Panc1 (cell line): ENCODE data around the gene CYB5B. TPM values are rescaled to one million over a fixed set of nuclear protein-coding genes. Genes with fewer than 3 reads are reported as not detected.

Source experiments
- ATAC-seq: fragments of 200-7000 bp; cut with Tn5 transposase; 2 replicates; pipeline ENCODE4 v1.9.1; 2020; ENCODE audit warnings: mild to moderate bottlenecking, moderate library complexity
- BruUV-seq: library from RNA; stranded (reverse); fragments of 400-500 nt; replicated peaks from 2 replicates; lab custom pipeline; 2021; lab: Mats Ljungman, UMichigan
- CTCF ChIA-PET: fragments of 300-600 bp; sonication (Branson Sonifier 250); formaldehyde crosslinking; loops from one replicate; lab custom pipeline; 2022; ENCODE audit warnings: antibody characterized with exemption; lab: Charles Lee
- POLR2A ChIA-PET: fragments of 300-600 bp; sonication (Branson Sonifier 250); formaldehyde crosslinking; loops from one replicate; lab custom pipeline; 2022; ENCODE audit warnings: antibody characterized with exemption; lab: Charles Lee
- DNase-seq: peaks from one replicate; pipeline ENCODE4 v3.0.0-alpha.2; 2010; ENCODE audit warnings: low read depth, low spot score
- H3K27ac ChIP-seq: 2 replicates; pipeline ENCODE4 v1.5.1; 2011; ENCODE audit warnings: mild to moderate bottlenecking, low read length, inconsistent platforms
- H3K27me3 ChIP-seq: fragments of 200-500 bp; sonication (Bioruptor generic); 2 replicates; pipeline ENCODE4 v1.6.0; 2014; ENCODE audit warnings: low read length, inconsistent platforms; ENCODE audit not compliant: control insufficient read depth, insufficient read depth
- H3K36me3 ChIP-seq: fragments of 200-500 bp; sonication (Bioruptor generic); 2 replicates; pipeline ENCODE4 v1.5.1; 2014; ENCODE audit warnings: inconsistent platforms, mild to moderate bottlenecking, low read length, moderate library complexity; ENCODE audit not compliant: control insufficient read depth, insufficient read depth
- H3K4me1 ChIP-seq: 2 replicates; pipeline ENCODE4 v1.5.1; 2011; ENCODE audit warnings: inconsistent platforms, mild to moderate bottlenecking, low read length, moderate library complexity; ENCODE audit not compliant: control insufficient read depth, insufficient read depth
- H3K4me3 ChIP-seq, 2 experiments: 2 replicates each; pipeline ENCODE4 v1.5.1; 2011 to 2012; ENCODE audit warnings: low read depth in 2 of 2, low read length in 2 of 2, mild to moderate bottlenecking in 2 of 2, inconsistent platforms in 1 of 2, moderate library complexity in 1 of 2
- H3K9me3 ChIP-seq: fragments of 200-500 bp; sonication (Bioruptor generic); 2 replicates; pipeline ENCODE4 v1.5.1; 2014; ENCODE audit warnings: low read depth, mild to moderate bottlenecking, inconsistent platforms, low read length, moderate library complexity; ENCODE audit not compliant: control insufficient read depth, insufficient read depth
- CTCF ChIP-seq: fragments of 450-650 bp; IDR thresholded peaks from 2 replicates; pipeline ENCODE4 v1.5.1; 2017; ENCODE audit warnings: mild to moderate bottlenecking
- POLR2AphosphoS5 ChIP-seq: IDR thresholded peaks from 2 replicates; pipeline ENCODE4 v1.6.1; 2012; ENCODE audit warnings: mild to moderate bottlenecking, low read depth, low read length, moderate library complexity
- SIN3A ChIP-seq: IDR thresholded peaks from 2 replicates; pipeline ENCODE4 v1.6.1; 2012; ENCODE audit warnings: low read depth, mild to moderate bottlenecking, low read length, moderate library complexity, borderline replicate concordance; ENCODE audit not compliant: insufficient read depth
- TCF7L2 ChIP-seq: IDR thresholded peaks from 2 replicates; pipeline ENCODE4 v1.6.1; 2011; ENCODE audit warnings: mild to moderate bottlenecking, low read depth, low read length, inconsistent platforms
- in situ Hi-C: cut with HindIII; loops from 2 replicates; pipeline ENCODE4 v1.10.0; 2016; ENCODE audit warnings: low sequenced_read_pairs, low pct_unique_long_range_greater_than_20kb
- intact Hi-C: fragments of 100-400 bp; cut with micrococcal nuclease; formaldehyde crosslinking; loops from one replicate; pipeline ENCODE4 v1.10.0; 2022; ENCODE audit not compliant: unreplicated experiment
- total RNA-seq: library from RNA; stranded (reverse); gene quantifications from one replicate; pipeline ENCODE4 v1.2.1, GENCODE V29; 2021; ENCODE audit not compliant: unreplicated experiment
- TF ChIP-seq, protein P1 (sequence below), 2 experiments: IDR thresholded peaks; 2 replicates each; pipeline ENCODE4 v1.6.1; 2011 to 2012; ENCODE audit warnings: low read depth in 2 of 2, control low read depth in 1 of 2, low read length in 1 of 2, mild to moderate bottlenecking in 1 of 2, moderate library complexity in 1 of 2; ENCODE audit not compliant: insufficient read depth in 1 of 2

The CYB5B gene
- total RNA-seq, 1 experiment from 2014 or later = 326 TPM

DNA sequence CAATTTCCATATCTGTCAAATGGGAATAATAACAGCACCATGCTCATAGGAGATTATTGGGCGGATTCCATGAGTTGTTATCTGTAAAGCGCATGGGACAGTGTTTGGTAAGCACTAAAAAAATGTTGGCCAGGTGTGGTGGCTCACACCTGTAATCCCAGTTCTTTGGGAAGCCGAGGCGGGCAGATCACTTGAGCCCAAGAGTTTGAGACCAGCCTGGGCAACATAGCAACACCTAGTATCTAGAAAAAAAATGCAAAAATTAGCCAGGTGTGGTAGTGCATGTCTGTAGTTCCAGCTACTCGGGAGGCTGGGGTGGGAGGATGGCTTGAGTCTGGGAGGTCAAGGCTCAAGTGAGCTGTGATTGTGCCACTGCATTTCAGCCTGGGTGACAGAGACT, 74.5 kb downstream of the CYB5B start:
- Histone ChIP-seq H3K9me3 (no peaks in the 10 kb centered on the region), H3K4me3 (no peak overlapping the region), H3K27me3 (no peaks in the 10 kb centered on the region), H3K4me1 (peaks cover 4% of the 10 kb centered on the region; the same call in 1 of the 2 replicates), H3K27ac (no peak overlapping the region), H3K36me3 (no peaks in the 10 kb centered on the region)
- DNase-seq (no peak), ATAC-seq (no peak)
- in situ Hi-C loops (no loop called here), intact Hi-C loops (no loop called here)
- CTCF ChIA-PET = no interaction called here
- TF ChIP-seq, protein P1, sequence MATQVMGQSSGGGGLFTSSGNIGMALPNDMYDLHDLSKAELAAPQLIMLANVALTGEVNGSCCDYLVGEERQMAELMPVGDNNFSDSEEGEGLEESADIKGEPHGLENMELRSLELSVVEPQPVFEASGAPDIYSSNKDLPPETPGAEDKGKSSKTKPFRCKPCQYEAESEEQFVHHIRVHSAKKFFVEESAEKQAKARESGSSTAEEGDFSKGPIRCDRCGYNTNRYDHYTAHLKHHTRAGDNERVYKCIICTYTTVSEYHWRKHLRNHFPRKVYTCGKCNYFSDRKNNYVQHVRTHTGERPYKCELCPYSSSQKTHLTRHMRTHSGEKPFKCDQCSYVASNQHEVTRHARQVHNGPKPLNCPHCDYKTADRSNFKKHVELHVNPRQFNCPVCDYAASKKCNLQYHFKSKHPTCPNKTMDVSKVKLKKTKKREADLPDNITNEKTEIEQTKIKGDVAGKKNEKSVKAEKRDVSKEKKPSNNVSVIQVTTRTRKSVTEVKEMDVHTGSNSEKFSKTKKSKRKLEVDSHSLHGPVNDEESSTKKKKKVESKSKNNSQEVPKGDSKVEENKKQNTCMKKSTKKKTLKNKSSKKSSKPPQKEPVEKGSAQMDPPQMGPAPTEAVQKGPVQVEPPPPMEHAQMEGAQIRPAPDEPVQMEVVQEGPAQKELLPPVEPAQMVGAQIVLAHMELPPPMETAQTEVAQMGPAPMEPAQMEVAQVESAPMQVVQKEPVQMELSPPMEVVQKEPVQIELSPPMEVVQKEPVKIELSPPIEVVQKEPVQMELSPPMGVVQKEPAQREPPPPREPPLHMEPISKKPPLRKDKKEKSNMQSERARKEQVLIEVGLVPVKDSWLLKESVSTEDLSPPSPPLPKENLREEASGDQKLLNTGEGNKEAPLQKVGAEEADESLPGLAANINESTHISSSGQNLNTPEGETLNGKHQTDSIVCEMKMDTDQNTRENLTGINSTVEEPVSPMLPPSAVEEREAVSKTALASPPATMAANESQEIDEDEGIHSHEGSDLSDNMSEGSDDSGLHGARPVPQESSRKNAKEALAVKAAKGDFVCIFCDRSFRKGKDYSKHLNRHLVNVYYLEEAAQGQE (IDR thresholded peaks at IDR 0.05; ENCODE audit: insufficient read depth in 1 of 2, low read depth in 2 of 2, low read length in 1 of 2) = no peak
- TF ChIP-seq CTCF (no peak), SIN3A (no peak), TCF7L2 (no peak), POLR2AphosphoS5 (no peak)
- POLR2A ChIA-PET = no interaction called here
- no TSS peak for BruUV-seq

- intact Hi-C loops = no loop called here
- POLR2A ChIA-PET = no interaction called here
- ATAC-seq = no peak
These were observed 75.3 kb downstream of the CYB5B start for GRCh38 chr16:69499541-69500230.

More at GRCh38 chr16:69499541-69500230, 75.3 kb downstream of the CYB5B start:
- TF ChIP-seq CTCF (no peak), SIN3A (no peak), POLR2AphosphoS5 (no peak), TCF7L2 (no peak)
- TF ChIP-seq, protein P1 (IDR thresholded peaks at IDR 0.05; ENCODE audit: insufficient read depth in 1 of 2, low read depth in 2 of 2, low read length in 1 of 2) = no peak
- in situ Hi-C loops = no loop called here
- Histone ChIP-seq H3K4me3 (no peak overlapping the region), H3K27me3 (no peaks in the 10 kb centered on the region), H3K4me1 (peaks cover 4% of the 10 kb centered on the region; the same call in 1 of the 2 replicates), H3K36me3 (no peaks in the 10 kb centered on the region), H3K9me3 (no peaks in the 10 kb centered on the region), H3K27ac (0 out of 2 replicates have a peak overlapping the region, but pooled peaks have one; percentile 15)
- DNase-seq = no peak
- BruUV-seq = no TSS peak
- CTCF ChIA-PET = no interaction called here
